Uterus (tissue), 2 donors: ENCODE data around the gene MED22.
A peak's percentile ranks its signal among the peaks of the same experiment; 100 is the strongest.

Experiments
- POLR2A ChIP-seq, 2 donors: fragments of 450-650 bp; IDR thresholded peaks; one replicate each; pipeline ENCODE4 v1.6.1; 2016; ENCODE audit warnings: antibody characterized with exemption in 2 of 2, mild to moderate bottlenecking in 1 of 2, moderate library complexity in 1 of 2
- TF ChIP-seq, protein P1 (sequence below), 4 experiments: fragments of 200-600 bp in 2 of 4; fragments of 450-650 bp in 2 of 4; sonication (generic) in 2 of 4; IDR thresholded peaks; one replicate each; pipeline ENCODE4 v1.5.1; 2016 to 2019; ENCODE audit warnings: antibody characterized with exemption in 4 of 4, mild to moderate bottlenecking in 2 of 4, moderate library complexity in 1 of 4

DNA sequence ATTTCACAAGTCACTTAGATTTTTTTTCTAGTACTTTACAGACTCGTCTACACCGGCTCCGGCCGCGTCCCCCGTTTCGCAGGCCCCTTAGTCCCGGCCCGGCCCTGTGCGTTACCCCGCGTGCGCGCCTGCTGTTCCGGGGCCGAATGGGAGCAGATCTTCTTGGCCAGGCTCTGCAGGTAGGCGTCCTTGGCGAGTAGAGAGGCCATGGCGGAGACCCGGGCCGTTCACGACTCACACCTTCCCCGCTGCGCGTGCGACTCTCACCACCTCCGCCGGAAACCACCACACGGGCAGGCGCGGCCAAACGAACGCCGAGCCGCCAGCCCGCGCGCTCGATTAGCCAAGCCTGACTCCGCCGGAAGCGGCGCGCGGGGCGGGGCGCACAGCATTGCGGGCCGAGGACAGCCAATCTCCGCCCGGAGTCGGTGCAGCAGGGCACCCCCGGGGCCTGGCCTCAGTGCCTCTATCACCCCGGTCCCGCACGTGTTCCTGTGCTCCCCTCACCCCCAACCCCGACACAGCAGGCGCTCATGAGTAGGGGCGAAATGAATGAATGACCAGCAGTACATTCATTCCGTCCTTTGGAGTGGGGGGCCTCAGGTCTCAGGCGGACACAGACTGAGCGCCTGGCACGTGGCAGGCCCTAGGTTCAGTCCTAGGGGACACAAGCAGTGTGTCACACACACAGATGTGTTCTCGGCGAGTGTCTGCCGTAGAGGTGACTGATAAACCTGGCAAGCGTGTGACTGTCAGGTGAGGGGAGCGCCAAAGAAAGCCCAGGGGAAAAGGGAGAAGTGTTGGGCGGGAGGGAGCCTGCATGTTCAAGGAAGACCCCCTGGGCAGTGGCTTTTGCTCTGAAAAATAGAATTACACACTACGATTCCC is 11.8 kb downstream of the MED22 start, which contains the start of gene SURF6:
- peak; percentile 48 to 51 for TF ChIP-seq POLR2A (IDR thresholded peaks at IDR 0.05)
- TF ChIP-seq, protein P1, sequence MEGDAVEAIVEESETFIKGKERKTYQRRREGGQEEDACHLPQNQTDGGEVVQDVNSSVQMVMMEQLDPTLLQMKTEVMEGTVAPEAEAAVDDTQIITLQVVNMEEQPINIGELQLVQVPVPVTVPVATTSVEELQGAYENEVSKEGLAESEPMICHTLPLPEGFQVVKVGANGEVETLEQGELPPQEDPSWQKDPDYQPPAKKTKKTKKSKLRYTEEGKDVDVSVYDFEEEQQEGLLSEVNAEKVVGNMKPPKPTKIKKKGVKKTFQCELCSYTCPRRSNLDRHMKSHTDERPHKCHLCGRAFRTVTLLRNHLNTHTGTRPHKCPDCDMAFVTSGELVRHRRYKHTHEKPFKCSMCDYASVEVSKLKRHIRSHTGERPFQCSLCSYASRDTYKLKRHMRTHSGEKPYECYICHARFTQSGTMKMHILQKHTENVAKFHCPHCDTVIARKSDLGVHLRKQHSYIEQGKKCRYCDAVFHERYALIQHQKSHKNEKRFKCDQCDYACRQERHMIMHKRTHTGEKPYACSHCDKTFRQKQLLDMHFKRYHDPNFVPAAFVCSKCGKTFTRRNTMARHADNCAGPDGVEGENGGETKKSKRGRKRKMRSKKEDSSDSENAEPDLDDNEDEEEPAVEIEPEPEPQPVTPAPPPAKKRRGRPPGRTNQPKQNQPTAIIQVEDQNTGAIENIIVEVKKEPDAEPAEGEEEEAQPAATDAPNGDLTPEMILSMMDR (IDR thresholded peaks at IDR 0.05) = peak in 2 of 4 experiments; percentile 19 to 53
